ENCODE results near the gene PRKCQ.

GRCh38 chr10:6402349-6402709, 177.7 kb downstream of the PRKCQ start:
- no peak for TF ChIP-seq CTCF (IDR thresholded peaks at IDR 0.05; ENCODE audit: borderline replicate concordance, extremely low read depth, low read length, poor library complexity, severe bottlenecking)
- no peak for TF ChIP-seq EZH2 (IDR thresholded peaks at IDR 0.05; ENCODE audit: borderline replicate concordance, low read depth, low read length, severe bottlenecking)
